ENCODE results near the gene ALAS2. TPM values are rescaled to one million over a fixed set of nuclear protein-coding genes. Genes with fewer than 3 reads are reported as not detected.
"Not testable (repeated sequence)": the region's sequence is repeated elsewhere in the genome, so short reads cannot be mapped to it uniquely, and the experiment has no call there.

Gene ALAS2
- total RNA-seq, 1 experiment from 2014 or later: not detected

GRCh38 chrX:55007656-55008055 lies 23.1 kb downstream of the ALAS2 start:
- in situ Hi-C loops (cut with HindIII; ENCODE audit: low sequenced_read_pairs): no loop called here
- DNase-seq (ENCODE audit: low spot score): no peak

DNA sequence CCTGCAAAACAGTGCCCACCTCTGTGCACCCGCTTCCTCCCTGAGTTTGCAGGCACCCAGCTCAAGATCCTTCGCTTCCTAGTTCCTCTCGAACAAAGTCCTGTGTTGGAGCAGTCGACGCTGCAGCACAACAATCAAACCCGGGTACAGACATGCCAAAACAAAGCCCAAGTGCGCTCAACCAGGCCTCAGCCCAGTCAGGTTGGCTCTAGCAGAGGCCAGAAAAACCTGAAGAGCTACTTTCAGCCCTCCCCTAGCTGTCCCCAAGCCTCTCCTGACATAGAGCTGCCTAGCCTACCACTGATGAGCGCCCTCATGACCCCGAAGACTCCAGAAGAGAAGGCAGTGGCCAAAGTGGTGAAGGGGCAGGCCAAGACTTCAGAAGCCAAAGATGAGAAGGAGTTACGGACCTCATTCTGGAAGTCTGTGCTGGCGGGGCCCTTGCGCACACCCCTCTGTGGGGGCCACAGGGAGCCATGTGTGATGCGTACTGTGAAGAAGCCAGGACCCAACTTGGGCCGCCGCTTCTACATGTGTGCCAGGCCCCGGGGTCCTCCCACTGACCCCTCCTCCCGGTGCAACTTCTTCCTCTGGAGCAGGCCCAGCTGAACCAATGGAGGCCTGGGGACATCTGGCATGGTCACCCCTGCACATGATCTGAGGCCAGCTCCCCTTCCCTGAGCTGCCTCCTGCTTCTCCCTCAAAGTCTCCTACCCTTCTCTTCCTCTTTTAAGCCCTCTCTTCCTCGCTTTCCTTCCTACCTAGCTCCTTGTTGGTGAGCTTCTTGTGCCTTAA lies 23.8 kb downstream of the ALAS2 start:
- in situ Hi-C loops (cut with HindIII; ENCODE audit: low sequenced_read_pairs): no loop called here
- DNase-seq (ENCODE audit: low spot score): no peak

- in situ Hi-C loops (cut with HindIII; ENCODE audit: low sequenced_read_pairs): no loop called here
These were observed 25.5 kb downstream of the ALAS2 start for GRCh38 chrX:55005256-55005655.

GRCh38 chrX:55004231-55004630 lies 26.5 kb downstream of the ALAS2 start:
- no peak for DNase-seq (ENCODE audit: low spot score)
- in situ Hi-C loops (cut with HindIII; ENCODE audit: low sequenced_read_pairs): no loop called here

More at GRCh38 chrX:55005256-55005655, 25.5 kb downstream of the ALAS2 start:
- no peak for DNase-seq (ENCODE audit: low spot score)

GRCh38 chrX:54999717-55000598 lies 30.8 kb downstream of the ALAS2 start, which contains the start of gene APEX2:
APEX2 (plus strand) TSS chrX:55000363; CDS start chrX:55000423, 60 bp downstream.
- peak; percentile 92 for DNase-seq (ENCODE audit: low spot score)
- in situ Hi-C loops (cut with HindIII; ENCODE audit: low sequenced_read_pairs): no loop called here

GRCh38 chrX:54995621-54996020 lies 35.2 kb downstream of the ALAS2 start:
- no peak for DNase-seq (ENCODE audit: low spot score)
- in situ Hi-C loops (cut with HindIII; ENCODE audit: low sequenced_read_pairs): no loop called here

- in situ Hi-C loops (cut with HindIII; ENCODE audit: low sequenced_read_pairs): no loop called here
- DNase-seq (ENCODE audit: low spot score): no peak
These were observed 36.0 kb downstream of the ALAS2 start for GRCh38 chrX:54994668-54995351.

DNA sequence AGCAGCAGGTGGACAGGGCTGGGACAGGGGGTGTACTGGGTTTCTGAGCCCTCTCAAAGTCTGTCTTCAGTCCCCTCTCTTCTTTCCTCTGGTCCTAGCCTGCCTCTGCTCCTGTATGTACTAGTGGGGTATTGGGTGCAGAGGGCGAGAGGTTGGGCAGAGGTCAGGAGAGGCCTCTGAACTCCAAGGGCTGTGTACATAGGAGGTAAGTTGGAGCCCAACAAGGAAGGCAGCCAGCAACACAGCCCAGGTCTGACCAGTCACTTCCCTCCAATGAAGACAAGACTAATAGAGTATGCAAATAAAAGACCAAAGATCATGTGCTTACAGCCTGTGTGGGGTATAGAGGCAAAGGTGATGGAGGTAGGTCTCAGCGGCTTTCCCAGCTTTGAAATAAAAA lies 36.7 kb downstream of the ALAS2 start, which contains the start of gene PFKFB1:
Gene PFKFB1 (minus strand): TSS at position 90 of the 400 bp plus-strand sequence. CDS start 181 bp downstream, outside the sequence.
- DNase-seq (ENCODE audit: low spot score): no peak
- in situ Hi-C loops (cut with HindIII; ENCODE audit: low sequenced_read_pairs): no loop called here

- DNase-seq (ENCODE audit: low spot score): no peak
- in situ Hi-C loops (cut with HindIII; ENCODE audit: low sequenced_read_pairs): no loop called here
These were observed 37.7 kb downstream of the ALAS2 start for GRCh38 chrX:54992911-54993622.

GRCh38 chrX:54991706-54992105 lies 39.1 kb downstream of the ALAS2 start:
- in situ Hi-C loops (cut with HindIII; ENCODE audit: low sequenced_read_pairs): no loop called here
- DNase-seq (ENCODE audit: low spot score): no peak

DNA sequence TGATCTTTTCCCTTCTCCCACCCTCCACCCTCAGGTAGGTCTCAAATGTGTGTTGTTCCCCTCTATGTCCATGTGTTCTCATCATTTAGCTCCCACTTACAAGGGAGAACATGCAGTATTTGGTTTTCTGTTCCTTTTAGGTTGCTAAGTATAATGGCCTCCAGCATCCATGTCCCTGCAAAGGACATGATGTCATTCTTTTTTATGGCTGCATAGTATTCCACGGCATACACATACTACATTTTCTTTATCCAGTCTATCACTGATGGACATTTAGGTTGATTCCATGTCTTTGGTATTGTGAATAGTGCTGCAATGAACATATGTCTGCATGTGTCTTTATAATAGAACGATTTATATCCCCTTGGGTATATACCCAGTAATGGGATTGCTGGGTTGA lies 47.5 kb downstream of the ALAS2 start:
- DNase-seq (ENCODE audit: low spot score); in situ Hi-C loops (cut with HindIII; ENCODE audit: low sequenced_read_pairs): not testable (repeated sequence)

GRCh38 chrX:54980334-54980733 lies 50.4 kb downstream of the ALAS2 start:
- DNase-seq (ENCODE audit: low spot score): no peak
- in situ Hi-C loops (cut with HindIII; ENCODE audit: low sequenced_read_pairs): no loop called here

DNA sequence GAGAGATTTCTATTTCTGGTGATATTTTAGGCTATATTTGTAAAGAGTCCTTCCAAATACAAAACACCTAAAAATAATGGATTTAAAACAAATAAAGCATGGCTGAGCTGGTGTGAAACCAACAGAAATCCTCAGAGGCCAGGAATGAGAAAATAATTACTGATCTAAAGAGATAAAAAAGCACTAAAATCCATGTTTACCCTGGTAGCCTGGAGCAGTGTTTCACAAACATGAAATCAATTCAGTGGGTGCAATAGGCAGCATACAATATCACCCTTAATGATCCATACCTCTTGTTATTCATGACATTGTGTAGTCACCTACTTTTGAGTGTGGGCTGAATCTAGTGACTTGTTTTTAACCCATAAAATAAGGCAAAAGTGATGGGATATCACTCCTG lies 51.3 kb downstream of the ALAS2 start:
- in situ Hi-C loops (cut with HindIII; ENCODE audit: low sequenced_read_pairs): no loop called here
- no peak for DNase-seq (ENCODE audit: low spot score)

- DNase-seq (ENCODE audit: low spot score): no peak
- in situ Hi-C loops (cut with HindIII; ENCODE audit: low sequenced_read_pairs): no loop called here
These were observed 52.3 kb downstream of the ALAS2 start for GRCh38 chrX:54978448-54978847.

- DNase-seq (ENCODE audit: low spot score): no peak
- in situ Hi-C loops (cut with HindIII; ENCODE audit: low sequenced_read_pairs): no loop called here
These were observed 53.4 kb downstream of the ALAS2 start for GRCh38 chrX:54977387-54977786.

GRCh38 chrX:54964766-54965497 lies 65.8 kb downstream of the ALAS2 start:
- DNase-seq (ENCODE audit: low spot score): no peak
- in situ Hi-C loops (cut with HindIII; ENCODE audit: low sequenced_read_pairs): no loop called here

GRCh38 chrX:54961750-54962149 lies 69.0 kb downstream of the ALAS2 start:
- no peak for DNase-seq (ENCODE audit: low spot score)
- in situ Hi-C loops (cut with HindIII; ENCODE audit: low sequenced_read_pairs): no loop called here

All from G401 (cell line).